CD4-positive, alpha-beta memory T cell (primary cell): ENCODE results near the gene OSM. TPM values are rescaled to one million over a fixed set of nuclear protein-coding genes. Genes with fewer than 3 reads are reported as not detected.

Source experiments
- CTCF ChIA-PET: fragments of 350-600 bp; sonication (Branson Sonifier 250); formaldehyde crosslinking; loops from one replicate; lab custom pipeline; 2021; ENCODE audit warnings: inconsistent platforms; ENCODE audit not compliant: partially characterized antibody; lab: Charles Lee
- POLR2A ChIA-PET: fragments of 350-600 bp; sonication (Branson Sonifier 250); formaldehyde crosslinking; loops from one replicate; lab custom pipeline; 2021; ENCODE audit not compliant: partially characterized antibody; lab: Charles Lee
- DNase-seq, 5 donors: peaks; one replicate each; pipeline versions ENCODE4 v3.0.0 to v3.0.0-alpha.2; 2020 to 2022; ENCODE audit warnings: mixed read lengths in 1 of 5
- H3K27ac ChIP-seq: one replicate; pipeline ENCODE4 v1.7.0; 2013; ENCODE audit warnings: low read depth, low read length
- H3K27me3 ChIP-seq: 2 replicates; pipeline ENCODE4 v1.7.0; 2013; ENCODE audit warnings: mild to moderate bottlenecking, low read length, moderate library complexity; ENCODE audit not compliant: insufficient read depth
- H3K36me3 ChIP-seq: 2 replicates; pipeline ENCODE4 v1.7.0; 2013; ENCODE audit warnings: mild to moderate bottlenecking, low read length, moderate library complexity; ENCODE audit not compliant: insufficient read depth
- H3K4me1 ChIP-seq: 2 replicates; pipeline ENCODE4 v1.7.0; 2013; ENCODE audit warnings: mild to moderate bottlenecking, low read length, moderate library complexity; ENCODE audit not compliant: insufficient read depth
- H3K4me3 ChIP-seq, 2 donors: one replicate each; pipeline ENCODE4 v1.7.0; 2013; ENCODE audit warnings: low read length in 2 of 2, mild to moderate bottlenecking in 1 of 2
- H3K9me3 ChIP-seq, 2 donors: one replicate each; pipeline ENCODE4 v1.7.0; 2013; ENCODE audit warnings: low read length in 2 of 2, control low read depth in 1 of 2; ENCODE audit not compliant: control insufficient read depth in 1 of 2
- H3K27ac Mint-ChIP-seq, 7 donors: one replicate each; pipeline ENCODE4 v1.8.0; 2020 to 2021; ENCODE audit warnings: mixed read lengths in 7 of 7, mild to moderate bottlenecking in 6 of 7, inconsistent platforms in 3 of 7, moderate library complexity in 3 of 7
- H3K27me3 Mint-ChIP-seq, 2 donors: one replicate each; pipeline ENCODE4 v1.8.0; 2020 to 2021; ENCODE audit warnings: mixed read lengths in 2 of 2
- H3K36me3 Mint-ChIP-seq, 2 donors: one replicate each; pipeline ENCODE4 v1.8.0; 2020 to 2021; ENCODE audit warnings: mixed read lengths in 2 of 2, inconsistent platforms in 1 of 2, mild to moderate bottlenecking in 1 of 2
- H3K4me1 Mint-ChIP-seq, 4 donors: one replicate each; pipeline ENCODE4 v1.8.0; 2020 to 2021; ENCODE audit warnings: mixed read lengths in 4 of 4, mild to moderate bottlenecking in 1 of 4
- H3K4me3 Mint-ChIP-seq, 8 donors: one replicate each; pipeline ENCODE4 v1.8.0; 2020 to 2021; ENCODE audit warnings: mixed read lengths in 8 of 8, mild to moderate bottlenecking in 7 of 8, moderate library complexity in 6 of 8, inconsistent platforms in 3 of 8
- H3K9me3 Mint-ChIP-seq, 8 donors: one replicate each; pipeline ENCODE4 v1.8.0; 2020 to 2021; ENCODE audit warnings: mixed read lengths in 8 of 8, mild to moderate bottlenecking in 5 of 8, inconsistent platforms in 3 of 8, moderate library complexity in 1 of 8
- intact Hi-C: fragments of 100-400 bp; cut with micrococcal nuclease; formaldehyde crosslinking; loops from one replicate; pipeline ENCODE4 v1.15.1; 2023
- polyA plus RNA-seq, 2 donors: library from polyadenylated mRNA; unstranded; fragments of 300-500 nt; fragmentation: Illumina TruSeq; gene quantifications; one replicate each; pipeline ENCODE4 v1.2.3, GENCODE V29; 2021
- total RNA-seq, 2 experiments: library from RNA; stranded (reverse); gene quantifications; one replicate each; pipeline ENCODE4 v1.2.3, GENCODE V29; 2021

The OSM gene
- total and polyA plus RNA-seq, 4 experiments from 2014 or later = 1.1 to 103 (median 12.7) TPM

GRCh38 chr22:30306627-30307011 is 40.0 kb upstream of the OSM start:
- peaks cover 22% of the 10 kb centered on the region in 2 donors for H3K36me3 Mint-ChIP-seq
- peaks cover 78 to 100% (median 92%) of the 10 kb centered on the region in 4 donors for H3K4me1 Mint-ChIP-seq
- Histone ChIP-seq H3K4me3 (peak overlapping the region in 1 of 2 donors; percentile 60), H3K4me1 (peaks cover 100% of the 10 kb centered on the region), H3K27me3 (no peaks in the 10 kb centered on the region), H3K9me3 (no peaks in the 10 kb centered on the region), H3K27ac (peak overlapping the region; percentile 64), H3K36me3 (peaks cover 5% of the 10 kb centered on the region)
- intact Hi-C loops = loop anchor here (1.0 to 5.0 kb wide), 6 partner anchors 8 to 986 kb away; partner anchors contain the start of genes CASTOR1, CCDC157, PIK3IP1 and SF3A1
- peak overlapping the region; percentile 67 to 86 (median 82) for H3K4me3 Mint-ChIP-seq
- peak in 1 of 5 donors; percentile 35 for DNase-seq
- H3K9me3 Mint-ChIP-seq = no peaks in the 10 kb centered on the region
- ChIA-PET CTCF (interaction anchor here (0.8 to 19.0 kb wide), 9 partner anchors 10 to 202 kb away, joined by 3 to 218 read pairs (median 4); partner anchors contain the start of gene CASTOR1), POLR2A (interaction anchor here (0.7 to 20.6 kb wide), 13 partner anchors 15 to 118 kb away, joined by 3 to 562 read pairs (median 4); partner anchors contain the start of genes CASTOR1, CCDC157, MTFP1 and SF3A1)
- peak overlapping the region; percentile 81 to 98 (median 95) for H3K27ac Mint-ChIP-seq
- H3K27me3 Mint-ChIP-seq = no peaks in the 10 kb centered on the region

- Histone ChIP-seq H3K36me3 (peaks cover 8% of the 10 kb centered on the region), H3K4me3 (peak overlapping the region; percentile 60 to 64), H3K27ac (peak overlapping the region; percentile 64), H3K4me1 (peaks cover 100% of the 10 kb centered on the region), H3K27me3 (no peaks in the 10 kb centered on the region), H3K9me3 (no peaks in the 10 kb centered on the region)
- H3K36me3 Mint-ChIP-seq = peaks cover 25 to 27% of the 10 kb centered on the region in 2 donors
- ChIA-PET POLR2A (interaction anchor here (0.7 to 20.6 kb wide), 16 partner anchors 14 to 118 kb away, joined by 3 to 562 read pairs (median 4); partner anchors contain the start of genes CASTOR1, CCDC157, MTFP1 and RNF215), CTCF (interaction anchor here (0.8 to 19.0 kb wide), 11 partner anchors 10 to 202 kb away, joined by 3 to 218 read pairs (median 4); partner anchors contain the start of genes CASTOR1 and RNF215)
- intact Hi-C loops = loop anchor here (1.0 to 5.0 kb wide), 6 partner anchors 8 to 986 kb away; partner anchors contain the start of genes CASTOR1, CCDC157, PIK3IP1 and SF3A1
- no peaks in the 10 kb centered on the region for H3K27me3 Mint-ChIP-seq
- peak overlapping the region; percentile 67 to 86 (median 82) for H3K4me3 Mint-ChIP-seq
- H3K9me3 Mint-ChIP-seq = no peaks in the 10 kb centered on the region
- peaks cover 79 to 100% (median 92%) of the 10 kb centered on the region in 4 donors for H3K4me1 Mint-ChIP-seq
- DNase-seq = peak; percentile 72 to 82 (median 80)
- H3K27ac Mint-ChIP-seq = peak overlapping the region; percentile 81 to 98 (median 95)
These were observed 39.4 kb upstream of the OSM start for GRCh38 chr22:30305906-30306626.

GRCh38 chr22:30305519-30305905 is 38.9 kb upstream of the OSM start:
- no peaks in the 10 kb centered on the region for H3K27me3 Mint-ChIP-seq
- no peaks in the 10 kb centered on the region for H3K9me3 ChIP-seq
- no peaks in the 10 kb centered on the region for H3K9me3 Mint-ChIP-seq
- H3K4me1 Mint-ChIP-seq = peaks cover 74 to 100% (median 91%) of the 10 kb centered on the region in 4 donors
- intact Hi-C loops = loop anchor here (5.0 kb wide), 2 partner anchors 52 to 987 kb away; partner anchors contain the start of genes CCDC157, PIK3IP1 and SF3A1
- peak overlapping the region; percentile 81 to 98 (median 95) for H3K27ac Mint-ChIP-seq
- POLR2A ChIA-PET = interaction anchor here (0.8 to 20.6 kb wide), 11 partner anchors 14 to 119 kb away, joined by 3 to 562 read pairs (median 12); partner anchors contain the start of genes CASTOR1, CCDC157, MTFP1 and RNF215
- CTCF ChIA-PET = interaction anchor here (0.7 to 19.0 kb wide), 8 partner anchors 10 to 121 kb away, joined by 3 to 218 read pairs (median 3); partner anchors contain the start of genes CASTOR1 and RNF215
- H3K4me3 ChIP-seq = peak overlapping the region; percentile 60 to 64
- peak; percentile 62 to 72 (median 65) for DNase-seq
- H3K36me3 ChIP-seq = peaks cover 13% of the 10 kb centered on the region
- H3K27me3 ChIP-seq = no peaks in the 10 kb centered on the region
- H3K36me3 Mint-ChIP-seq = peaks cover 29 to 31% of the 10 kb centered on the region in 2 donors
- H3K4me1 ChIP-seq = peaks cover 100% of the 10 kb centered on the region
- H3K27ac ChIP-seq = peak overlapping the region; percentile 64
- peak overlapping the region; percentile 67 to 86 (median 82) for H3K4me3 Mint-ChIP-seq

GRCh38 chr22:30304495-30305244 is 38.0 kb upstream of the OSM start:
- CTCF ChIA-PET = interaction anchor here (0.7 to 19.0 kb wide), 6 partner anchors 14 to 119 kb away, joined by 3 to 218 read pairs (median 4); partner anchors contain the start of genes CASTOR1, CCDC157 and SF3A1
- DNase-seq = peak in 1 of 5 donors; percentile 23
- Histone ChIP-seq H3K27ac (peak overlapping the region; percentile 64), H3K4me1 (peaks cover 95% of the 10 kb centered on the region), H3K36me3 (peaks cover 16% of the 10 kb centered on the region), H3K4me3 (peak overlapping the region in 1 of 2 donors; percentile 60), H3K9me3 (no peaks in the 10 kb centered on the region), H3K27me3 (no peaks in the 10 kb centered on the region)
- Mint-ChIP-seq H3K36me3 (peaks cover 29 to 35% of the 10 kb centered on the region in 2 donors), H3K27me3 (no peaks in the 10 kb centered on the region), H3K4me3 (peak overlapping the region in 7 of 8 donors; percentile 67 to 86 (median 80)), H3K27ac (peak overlapping the region; percentile 81 to 98 (median 95)), H3K4me1 (peaks cover 66 to 100% (median 84%) of the 10 kb centered on the region in 4 donors), H3K9me3 (no peaks in the 10 kb centered on the region)
- intact Hi-C loops = loop anchor here (5.0 kb wide), 2 partner anchors 53 to 988 kb away; partner anchors contain the start of genes CCDC157, PIK3IP1 and SF3A1
- POLR2A ChIA-PET = interaction anchor here (0.8 to 20.6 kb wide), 9 partner anchors 13 to 120 kb away, joined by 3 to 562 read pairs (median 13); partner anchors contain the start of genes CASTOR1, CCDC157, MTFP1 and RNF215

GRCh38 chr22:30302810-30303138 is 36.1 kb upstream of the OSM start:
- H3K36me3 ChIP-seq = peaks cover 28% of the 10 kb centered on the region
- ChIA-PET POLR2A (interaction anchor here (0.5 to 20.6 kb wide), 10 partner anchors 11 to 54 kb away, joined by 3 to 562 read pairs (median 3); partner anchors contain the start of genes CASTOR1, CCDC157, SF3A1 and TBC1D10A), CTCF (interaction anchor here (0.6 to 19.0 kb wide), 6 partner anchors 12 to 195 kb away, joined by 3 to 218 read pairs (median 4); partner anchors contain the start of genes CASTOR1 and TBC1D10A)
- H3K4me3 ChIP-seq = peak overlapping the region in 1 of 2 donors; percentile 25
- no peaks in the 10 kb centered on the region for H3K9me3 ChIP-seq
- intact Hi-C loops = no loop called here
- Mint-ChIP-seq H3K4me1 (peaks cover 61 to 97% (median 81%) of the 10 kb centered on the region in 4 donors), H3K27ac (peak overlapping the region; percentile 81 to 96 (median 94)), H3K9me3 (no peaks in the 10 kb centered on the region), H3K4me3 (peak overlapping the region in 7 of 8 donors; percentile 57 to 78 (median 68)), H3K27me3 (no peaks in the 10 kb centered on the region), H3K36me3 (peaks cover 34 to 47% of the 10 kb centered on the region in 2 donors)
- DNase-seq = no peak
- H3K27me3 ChIP-seq = no peaks in the 10 kb centered on the region
- peaks cover 92% of the 10 kb centered on the region for H3K4me1 ChIP-seq
- peak overlapping the region; percentile 64 for H3K27ac ChIP-seq
